ENCODE results near the gene NEGR1.

The NEGR1 gene

GRCh38 chr1:72018562-72018961 is 263.8 kb downstream of the NEGR1 start:
- no peaks in the 10 kb centered on the region for H3K27me3 ChIP-seq (ENCODE audit: insufficient read depth, low read length)
- H3K4me3 ChIP-seq (ENCODE audit: low read length) = no peak overlapping the region
- peaks cover 12% of the 10 kb centered on the region; the same call in 1 of the 2 replicates for H3K4me1 ChIP-seq (ENCODE audit: insufficient read depth, low read length)
- H3K9ac ChIP-seq (ENCODE audit: low read depth, low read length) = no peak overlapping the region
- H3K36me3 ChIP-seq (ENCODE audit: insufficient read depth, low read depth, low read length) = no peaks in the 10 kb centered on the region
- no peaks in the 10 kb centered on the region for H3K9me3 ChIP-seq (ENCODE audit: insufficient read depth, low read depth, low read length)
- no peak overlapping the region for H3K27ac ChIP-seq (ENCODE audit: low read length)

- no peaks in the 10 kb centered on the region for H3K36me3 ChIP-seq (ENCODE audit: insufficient read depth, low read depth, low read length)
- H3K4me3 ChIP-seq (ENCODE audit: low read length) = no peak overlapping the region
- no peaks in the 10 kb centered on the region for H3K9me3 ChIP-seq (ENCODE audit: insufficient read depth, low read depth, low read length)
- H3K27me3 ChIP-seq (ENCODE audit: insufficient read depth, low read length) = no peaks in the 10 kb centered on the region
- no peak overlapping the region for H3K9ac ChIP-seq (ENCODE audit: low read depth, low read length)
- peaks cover 4% of the 10 kb centered on the region; the same call in 1 of the 2 replicates for H3K4me1 ChIP-seq (ENCODE audit: insufficient read depth, low read length)
- H3K27ac ChIP-seq (ENCODE audit: low read length) = no peak overlapping the region
Observed at GRCh38 chr1:72015006-72015405, 267.3 kb downstream of the NEGR1 start.

GRCh38 chr1:72013161-72013560 is 269.2 kb downstream of the NEGR1 start:
- no peaks in the 10 kb centered on the region for H3K9me3 ChIP-seq (ENCODE audit: insufficient read depth, low read depth, low read length)
- no peaks in the 10 kb centered on the region; the same call in 1 of the 2 replicates for H3K4me1 ChIP-seq (ENCODE audit: insufficient read depth, low read length)
- no peaks in the 10 kb centered on the region for H3K27me3 ChIP-seq (ENCODE audit: insufficient read depth, low read length)
- H3K4me3 ChIP-seq (ENCODE audit: low read length) = no peak overlapping the region
- no peak overlapping the region for H3K27ac ChIP-seq (ENCODE audit: low read length)
- H3K36me3 ChIP-seq (ENCODE audit: insufficient read depth, low read depth, low read length) = no peaks in the 10 kb centered on the region
- H3K9ac ChIP-seq (ENCODE audit: low read depth, low read length) = no peak overlapping the region

- H3K27ac ChIP-seq (ENCODE audit: low read length) = no peak overlapping the region
- H3K4me1 ChIP-seq (ENCODE audit: insufficient read depth, low read length) = peaks cover 4% of the 10 kb centered on the region; the same call in 1 of the 2 replicates
- H3K9ac ChIP-seq (ENCODE audit: low read depth, low read length) = no peak overlapping the region
- H3K9me3 ChIP-seq (ENCODE audit: insufficient read depth, low read depth, low read length) = no peaks in the 10 kb centered on the region
- no peak overlapping the region for H3K4me3 ChIP-seq (ENCODE audit: low read length)
- H3K27me3 ChIP-seq (ENCODE audit: insufficient read depth, low read length) = no peaks in the 10 kb centered on the region
- no peaks in the 10 kb centered on the region for H3K36me3 ChIP-seq (ENCODE audit: insufficient read depth, low read depth, low read length)
Observed at GRCh38 chr1:72011721-72012120, 270.6 kb downstream of the NEGR1 start.

GRCh38 chr1:72010094-72010431 is 272.3 kb downstream of the NEGR1 start:
- H3K27me3 ChIP-seq (ENCODE audit: insufficient read depth, low read length) = no peaks in the 10 kb centered on the region
- H3K4me3 ChIP-seq (ENCODE audit: low read length) = no peak overlapping the region
- no peaks in the 10 kb centered on the region for H3K9me3 ChIP-seq (ENCODE audit: insufficient read depth, low read depth, low read length)
- no peak overlapping the region for H3K9ac ChIP-seq (ENCODE audit: low read depth, low read length)
- no peak overlapping the region for H3K27ac ChIP-seq (ENCODE audit: low read length)
- peaks cover 9% of the 10 kb centered on the region; the same call in 1 of the 2 replicates for H3K4me1 ChIP-seq (ENCODE audit: insufficient read depth, low read length)
- no peaks in the 10 kb centered on the region for H3K36me3 ChIP-seq (ENCODE audit: insufficient read depth, low read depth, low read length)

GRCh38 chr1:72009173-72010093 is 272.9 kb downstream of the NEGR1 start:
- Histone ChIP-seq H3K4me3 (ENCODE audit: low read length) (no peak overlapping the region), H3K9me3 (ENCODE audit: insufficient read depth, low read depth, low read length) (no peaks in the 10 kb centered on the region), H3K27ac (ENCODE audit: low read length) (no peak overlapping the region), H3K4me1 (ENCODE audit: insufficient read depth, low read length) (peaks cover 12% of the 10 kb centered on the region; the same call in 1 of the 2 replicates), H3K36me3 (ENCODE audit: insufficient read depth, low read depth, low read length) (no peaks in the 10 kb centered on the region), H3K27me3 (ENCODE audit: insufficient read depth, low read length) (no peaks in the 10 kb centered on the region), H3K9ac (ENCODE audit: low read depth, low read length) (no peak overlapping the region)

GRCh38 chr1:72007312-72007711 is 275.0 kb downstream of the NEGR1 start:
- no peak overlapping the region for H3K9ac ChIP-seq (ENCODE audit: low read depth, low read length)
- no peaks in the 10 kb centered on the region for H3K9me3 ChIP-seq (ENCODE audit: insufficient read depth, low read depth, low read length)
- H3K27ac ChIP-seq (ENCODE audit: low read length) = no peak overlapping the region
- H3K27me3 ChIP-seq (ENCODE audit: insufficient read depth, low read length) = no peaks in the 10 kb centered on the region
- no peak overlapping the region for H3K4me3 ChIP-seq (ENCODE audit: low read length)
- peaks cover 22% of the 10 kb centered on the region; the same call in 1 of the 2 replicates for H3K4me1 ChIP-seq (ENCODE audit: insufficient read depth, low read length)
- no peaks in the 10 kb centered on the region for H3K36me3 ChIP-seq (ENCODE audit: insufficient read depth, low read depth, low read length)

GRCh38 chr1:72006092-72006491 is 276.2 kb downstream of the NEGR1 start:
- no peak overlapping the region for H3K27ac ChIP-seq (ENCODE audit: low read length)
- no peaks in the 10 kb centered on the region for H3K27me3 ChIP-seq (ENCODE audit: insufficient read depth, low read length)
- peaks cover 23% of the 10 kb centered on the region; the same call in 1 of the 2 replicates for H3K4me1 ChIP-seq (ENCODE audit: insufficient read depth, low read length)
- no peak overlapping the region for H3K9ac ChIP-seq (ENCODE audit: low read depth, low read length)
- no peaks in the 10 kb centered on the region for H3K36me3 ChIP-seq (ENCODE audit: insufficient read depth, low read depth, low read length)
- no peak overlapping the region for H3K4me3 ChIP-seq (ENCODE audit: low read length)
- no peaks in the 10 kb centered on the region for H3K9me3 ChIP-seq (ENCODE audit: insufficient read depth, low read depth, low read length)

GRCh38 chr1:72003092-72003491 is 279.2 kb downstream of the NEGR1 start:
- peaks cover 23% of the 10 kb centered on the region; the same call in 1 of the 2 replicates for H3K4me1 ChIP-seq (ENCODE audit: insufficient read depth, low read length)
- no peaks in the 10 kb centered on the region for H3K9me3 ChIP-seq (ENCODE audit: insufficient read depth, low read depth, low read length)
- H3K36me3 ChIP-seq (ENCODE audit: insufficient read depth, low read depth, low read length) = no peaks in the 10 kb centered on the region
- peak overlapping the region; percentile 54 for H3K27ac ChIP-seq (ENCODE audit: low read length)
- H3K27me3 ChIP-seq (ENCODE audit: insufficient read depth, low read length) = no peaks in the 10 kb centered on the region
- H3K4me3 ChIP-seq (ENCODE audit: low read length) = no peak overlapping the region
- no peak overlapping the region for H3K9ac ChIP-seq (ENCODE audit: low read depth, low read length)

- Histone ChIP-seq H3K36me3 (ENCODE audit: insufficient read depth, low read depth, low read length) (no peaks in the 10 kb centered on the region), H3K4me3 (ENCODE audit: low read length) (no peak overlapping the region), H3K27ac (ENCODE audit: low read length) (no peak overlapping the region), H3K4me1 (ENCODE audit: insufficient read depth, low read length) (peaks cover 14% of the 10 kb centered on the region; the same call in 1 of the 2 replicates), H3K27me3 (ENCODE audit: insufficient read depth, low read length) (no peaks in the 10 kb centered on the region), H3K9ac (ENCODE audit: low read depth, low read length) (no peak overlapping the region), H3K9me3 (ENCODE audit: insufficient read depth, low read depth, low read length) (no peaks in the 10 kb centered on the region)
Observed at GRCh38 chr1:72000809-72001208, 281.5 kb downstream of the NEGR1 start.

GRCh38 chr1:71994646-71995045 is 287.7 kb downstream of the NEGR1 start:
- Histone ChIP-seq H3K4me1 (ENCODE audit: insufficient read depth, low read length) (no peaks in the 10 kb centered on the region), H3K9me3 (ENCODE audit: insufficient read depth, low read depth, low read length) (no peaks in the 10 kb centered on the region), H3K27me3 (ENCODE audit: insufficient read depth, low read length) (no peaks in the 10 kb centered on the region), H3K9ac (ENCODE audit: low read depth, low read length) (no peak overlapping the region), H3K4me3 (ENCODE audit: low read length) (no peak overlapping the region), H3K36me3 (ENCODE audit: insufficient read depth, low read depth, low read length) (no peaks in the 10 kb centered on the region), H3K27ac (ENCODE audit: low read length) (no peak overlapping the region)

GRCh38 chr1:71987181-71987580 is 295.2 kb downstream of the NEGR1 start:
- H3K27me3 ChIP-seq (ENCODE audit: insufficient read depth, low read length) = no peaks in the 10 kb centered on the region
- no peaks in the 10 kb centered on the region for H3K4me1 ChIP-seq (ENCODE audit: insufficient read depth, low read length)
- no peak overlapping the region for H3K9ac ChIP-seq (ENCODE audit: low read depth, low read length)
- H3K27ac ChIP-seq (ENCODE audit: low read length) = no peak overlapping the region
- H3K36me3 ChIP-seq (ENCODE audit: insufficient read depth, low read depth, low read length) = no peaks in the 10 kb centered on the region
- H3K9me3 ChIP-seq (ENCODE audit: insufficient read depth, low read depth, low read length) = no peaks in the 10 kb centered on the region
- H3K4me3 ChIP-seq (ENCODE audit: low read length) = no peak overlapping the region

Data from iPS-20b (cell line).